HCT116 (cell line): ENCODE results near the gene FSD1. TPM values are rescaled to one million over a fixed set of nuclear protein-coding genes. Genes with fewer than 3 reads are reported as not detected.
"Not testable (repeated sequence)": the region's sequence is repeated elsewhere in the genome, so short reads cannot be mapped to it uniquely, and the experiment has no call there.

Source experiments
- ATAC-seq: fragments of 200-7000 bp; cut with Tn5 transposase; 2 replicates; pipeline ENCODE4 v1.9.1; 2020; ENCODE audit warnings: mild to moderate bottlenecking, moderate library complexity
- BruUV-seq: library from RNA; stranded (reverse); fragments of 400-500 nt; replicated peaks from 2 replicates; lab custom pipeline; 2021; lab: Mats Ljungman, UMichigan
- CTCF ChIA-PET: fragments of 300-600 bp; sonication (Branson Sonifier 250); formaldehyde crosslinking; loops from one replicate; lab custom pipeline; 2021; ENCODE audit warnings: antibody characterized with exemption; lab: Charles Lee
- POLR2A ChIA-PET: fragments of 300-600, 350-600 bp; sonication (Branson Sonifier 250); formaldehyde crosslinking; loops from one replicate; lab custom pipeline; 2021; ENCODE audit warnings: antibody characterized with exemption; lab: Charles Lee
- RAD21 ChIA-PET, 2 experiments: fragments of 300-600 bp; sonication (Branson Sonifier 250); formaldehyde crosslinking; loops; one replicate each; lab custom pipeline; 2023; ENCODE audit warnings: low total read pairs in 2 of 2; ENCODE audit not compliant: uncharacterized antibody in 2 of 2, unreplicated experiment in 2 of 2, low non-redundant PET in 1 of 2; lab: Charles Lee
- DNase-seq: peaks from one replicate; pipeline ENCODE4 v3.0.0-alpha.2; 2010; ENCODE audit warnings: low read depth, low spot score
- H2AFZ ChIP-seq: fragments of 200-600 bp; shearing (Covaris generic), sonication (generic); 2 replicates; pipeline ENCODE4 v1.6.1; 2017; ENCODE audit warnings: low read depth, mixed run types, mixed read lengths, antibody characterized with exemption, low read length; ENCODE audit not compliant: poor library complexity, severe bottlenecking
- H3K27ac ChIP-seq: 2 replicates; pipeline ENCODE4 v1.5.1; 2012; ENCODE audit warnings: low read depth, low read length
- H3K27me3 ChIP-seq: fragments of 200-600 bp; sonication (generic); 2 replicates; pipeline ENCODE4 v1.6.1; 2016; ENCODE audit warnings: mixed run types, low read length, mixed read lengths; ENCODE audit not compliant: insufficient read depth
- H3K36me3 ChIP-seq, 2 experiments: fragments of 200-500 bp in 1 of 2; fragments of 200-600 bp in 1 of 2; sonication (Bioruptor generic) in 1 of 2; sonication (generic) in 1 of 2; 2 replicates each; pipeline versions ENCODE4 v1.5.1 to v1.6.1; 2014 to 2016; ENCODE audit warnings: low read length in 2 of 2, inconsistent platforms in 1 of 2, mixed read lengths in 1 of 2, mixed run types in 1 of 2; ENCODE audit not compliant: insufficient read depth in 2 of 2, control insufficient read depth in 1 of 2
- H3K4me1 ChIP-seq, 2 experiments: fragments of 200-600 bp in 1 of 2; sonication (generic) in 1 of 2; 2 replicates each; pipeline versions ENCODE4 v1.5.1 to v1.6.1; 2012 to 2017; ENCODE audit warnings: low read length in 2 of 2, inconsistent platforms in 1 of 2, mild to moderate bottlenecking in 1 of 2, mixed read lengths in 1 of 2, mixed run types in 1 of 2, moderate library complexity in 1 of 2; ENCODE audit not compliant: insufficient read depth in 2 of 2, control insufficient read depth in 1 of 2
- H3K4me2 ChIP-seq: fragments of 200-600 bp; sonication (generic); 2 replicates; pipeline ENCODE4 v1.6.1; 2017; ENCODE audit warnings: mixed run types, low read length, mixed read lengths
- H3K4me3 ChIP-seq, 2 experiments: fragments of 200-600 bp in 1 of 2; sonication (generic) in 1 of 2; replicated peaks in 1 of 2; 2 replicates each; pipeline ENCODE4 v1.5.1; 2011 to 2016; ENCODE audit warnings: low read length in 2 of 2, control low read depth in 1 of 2, low read depth in 1 of 2, mild to moderate bottlenecking in 1 of 2, mixed read lengths in 1 of 2, mixed run types in 1 of 2
- H3K79me2 ChIP-seq: fragments of 200-600 bp; sonication (generic); 2 replicates; pipeline ENCODE4 v1.6.1; 2017; ENCODE audit warnings: mild to moderate bottlenecking, mixed run types, low read length, moderate library complexity, mixed read lengths; ENCODE audit not compliant: insufficient read depth
- H3K9ac ChIP-seq: fragments of 200-600 bp; sonication (generic); 2 replicates; pipeline ENCODE4 v1.6.1; 2016; ENCODE audit warnings: low read length, mixed read lengths
- H3K9me2 ChIP-seq: fragments of 200-600 bp; sonication (generic), shearing (Covaris generic); 2 replicates; pipeline ENCODE4 v1.6.1; 2017; ENCODE audit warnings: mixed run types, mild to moderate bottlenecking, moderate library complexity; ENCODE audit not compliant: insufficient read depth
- H3K9me3 ChIP-seq, 2 experiments: fragments of 200-500 bp in 1 of 2; fragments of 200-600 bp in 1 of 2; sonication (Bioruptor generic) in 1 of 2; sonication (generic) in 1 of 2; 2 replicates each; pipeline ENCODE4 v1.6.1; 2014 to 2017; ENCODE audit warnings: low read length in 2 of 2, mixed read lengths in 2 of 2, inconsistent platforms in 1 of 2, low read depth in 1 of 2, mild to moderate bottlenecking in 1 of 2, mixed run types in 1 of 2, moderate library complexity in 1 of 2; ENCODE audit not compliant: control insufficient read depth in 1 of 2, insufficient read depth in 1 of 2
- H4K20me1 ChIP-seq: fragments of 200-600 bp; sonication (generic), shearing (Covaris generic); 2 replicates; pipeline ENCODE4 v1.6.1; 2017; ENCODE audit warnings: mixed run types, mild to moderate bottlenecking, moderate library complexity; ENCODE audit not compliant: insufficient read depth
- CEBPB ChIP-seq: IDR thresholded peaks from 2 replicates; pipeline ENCODE4 v1.6.1; 2012; ENCODE audit warnings: low read depth
- EGR1 ChIP-seq: IDR thresholded peaks from 2 replicates; pipeline ENCODE4 v1.6.1; 2012; ENCODE audit warnings: low read depth
- JUND ChIP-seq: IDR thresholded peaks from 2 replicates; pipeline ENCODE4 v1.6.1; 2012
- POLR2A ChIP-seq: IDR thresholded peaks from 2 replicates; pipeline ENCODE4 v1.7.0; 2011; ENCODE audit warnings: borderline replicate concordance; ENCODE audit not compliant: insufficient read depth, insufficient read length; ENCODE audit errors: extremely low read depth
- POLR2AphosphoS5 ChIP-seq: IDR thresholded peaks from 2 replicates; pipeline ENCODE4 v1.6.1; 2011; ENCODE audit warnings: mild to moderate bottlenecking, low read depth, low read length, moderate library complexity
- RAD21 ChIP-seq: IDR thresholded peaks from 2 replicates; pipeline ENCODE4 v1.6.1; 2012; ENCODE audit warnings: low read depth, mild to moderate bottlenecking
- SIN3A ChIP-seq: IDR thresholded peaks from 2 replicates; pipeline ENCODE4 v1.6.1; 2012; ENCODE audit warnings: low read depth
- SP1 ChIP-seq: IDR thresholded peaks from 2 replicates; pipeline ENCODE4 v1.6.1; 2012; ENCODE audit warnings: low read depth
- SRF ChIP-seq: IDR thresholded peaks from 2 replicates; pipeline ENCODE4 v1.6.1; 2012; ENCODE audit warnings: low read depth
- YY1 ChIP-seq: IDR thresholded peaks from 2 replicates; pipeline ENCODE4 v1.6.1; 2011; ENCODE audit warnings: low read length, low read depth, moderate library complexity, mild to moderate bottlenecking; ENCODE audit not compliant: insufficient replicate concordance; ENCODE audit errors: extremely low read depth
- ZFX ChIP-seq: fragments of 450-650 bp; IDR thresholded peaks from 2 replicates; pipeline ENCODE4 v1.6.1; 2017
- ZNF274 ChIP-seq: fragments of 200-500 bp; sonication (Bioruptor generic); IDR thresholded peaks from 2 replicates; pipeline ENCODE4 v1.6.1; 2014; ENCODE audit warnings: mild to moderate bottlenecking, low read depth, low read length, inconsistent platforms
- intact Hi-C: fragments of 100-400 bp; cut with micrococcal nuclease; formaldehyde crosslinking; loops from 2 replicates; pipeline ENCODE4 v1.10.0; 2022
- total RNA-seq: library from RNA; stranded (reverse); gene quantifications from one replicate; pipeline ENCODE4 v1.2.1, GENCODE V29; 2021; ENCODE audit not compliant: unreplicated experiment
- TF ChIP-seq, protein P1 (sequence below): IDR thresholded peaks from 2 replicates; pipeline ENCODE4 v1.6.1; 2012; ENCODE audit warnings: low read depth
- TF ChIP-seq, protein P2 (sequence below): IDR thresholded peaks from 2 replicates; pipeline ENCODE4 v1.6.1; 2012

FSD1 gene
- total RNA-seq, 1 experiment from 2014 or later, result 20.1 TPM

DNA sequence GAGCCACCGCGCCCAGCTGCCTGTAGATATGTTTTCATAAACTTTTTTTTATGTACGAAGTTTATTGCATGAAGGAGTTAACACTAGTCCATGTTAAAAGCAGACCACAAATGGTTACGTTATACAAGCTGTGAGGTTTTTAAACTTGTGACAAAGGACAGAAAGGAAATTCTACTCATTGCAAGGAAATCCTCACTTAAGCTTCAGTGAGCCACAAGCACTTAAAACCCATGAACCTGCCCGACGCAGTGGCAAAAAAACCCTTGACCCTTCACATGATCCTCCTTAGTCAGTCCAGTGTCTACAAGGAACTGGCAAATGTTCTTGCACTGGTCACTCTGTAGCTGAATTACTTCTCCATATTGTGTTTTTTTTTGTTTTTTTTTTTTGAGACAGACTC lies 43.1 kb downstream of the FSD1 start:
- Histone ChIP-seq H3K4me2 (no peak overlapping the region), H3K27ac (no peak overlapping the region), H3K9ac (no peak overlapping the region), H2AFZ (no peak overlapping the region), H3K79me2 (no peaks in the 10 kb centered on the region; the same call in 1 of the 2 replicates), H3K4me3 (no peak overlapping the region), H4K20me1 (no peaks in the 10 kb centered on the region), H3K36me3 (peaks cover 0 to 5% of the 10 kb centered on the region in 2 experiments; a peak in 2 of 4 replicates), H3K9me2 (no peaks in the 10 kb centered on the region), H3K4me1 (peaks cover 4 to 11% of the 10 kb centered on the region in 2 experiments; a peak in 3 of 4 replicates), H3K9me3 (no peaks in the 10 kb centered on the region), H3K27me3 (no peaks in the 10 kb centered on the region)
- intact Hi-C loops, result no loop called here
- POLR2A ChIA-PET, result no interaction called here
- CTCF ChIA-PET, result interaction anchor here (1.5 kb wide), 1 partner anchor 80 kb away, joined by 4 read pairs; no protein-coding TSS in a partner anchor
- DNase-seq (no peak), ATAC-seq (no peak)
- no TSS peak for BruUV-seq
- no peak for TF ChIP-seq EGR1
- TF ChIP-seq SRF, result no peak
- TF ChIP-seq, protein P1, sequence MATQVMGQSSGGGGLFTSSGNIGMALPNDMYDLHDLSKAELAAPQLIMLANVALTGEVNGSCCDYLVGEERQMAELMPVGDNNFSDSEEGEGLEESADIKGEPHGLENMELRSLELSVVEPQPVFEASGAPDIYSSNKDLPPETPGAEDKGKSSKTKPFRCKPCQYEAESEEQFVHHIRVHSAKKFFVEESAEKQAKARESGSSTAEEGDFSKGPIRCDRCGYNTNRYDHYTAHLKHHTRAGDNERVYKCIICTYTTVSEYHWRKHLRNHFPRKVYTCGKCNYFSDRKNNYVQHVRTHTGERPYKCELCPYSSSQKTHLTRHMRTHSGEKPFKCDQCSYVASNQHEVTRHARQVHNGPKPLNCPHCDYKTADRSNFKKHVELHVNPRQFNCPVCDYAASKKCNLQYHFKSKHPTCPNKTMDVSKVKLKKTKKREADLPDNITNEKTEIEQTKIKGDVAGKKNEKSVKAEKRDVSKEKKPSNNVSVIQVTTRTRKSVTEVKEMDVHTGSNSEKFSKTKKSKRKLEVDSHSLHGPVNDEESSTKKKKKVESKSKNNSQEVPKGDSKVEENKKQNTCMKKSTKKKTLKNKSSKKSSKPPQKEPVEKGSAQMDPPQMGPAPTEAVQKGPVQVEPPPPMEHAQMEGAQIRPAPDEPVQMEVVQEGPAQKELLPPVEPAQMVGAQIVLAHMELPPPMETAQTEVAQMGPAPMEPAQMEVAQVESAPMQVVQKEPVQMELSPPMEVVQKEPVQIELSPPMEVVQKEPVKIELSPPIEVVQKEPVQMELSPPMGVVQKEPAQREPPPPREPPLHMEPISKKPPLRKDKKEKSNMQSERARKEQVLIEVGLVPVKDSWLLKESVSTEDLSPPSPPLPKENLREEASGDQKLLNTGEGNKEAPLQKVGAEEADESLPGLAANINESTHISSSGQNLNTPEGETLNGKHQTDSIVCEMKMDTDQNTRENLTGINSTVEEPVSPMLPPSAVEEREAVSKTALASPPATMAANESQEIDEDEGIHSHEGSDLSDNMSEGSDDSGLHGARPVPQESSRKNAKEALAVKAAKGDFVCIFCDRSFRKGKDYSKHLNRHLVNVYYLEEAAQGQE, result no peak
- TF ChIP-seq YY1, result no peak
- TF ChIP-seq RAD21, result no peak
- no peak for TF ChIP-seq POLR2AphosphoS5
- no peak for TF ChIP-seq ZNF274
- TF ChIP-seq CEBPB, result no peak
- TF ChIP-seq POLR2A, result no peak
- TF ChIP-seq SIN3A, result no peak
- no peak for TF ChIP-seq JUND
- TF ChIP-seq SP1, result no peak
- TF ChIP-seq, protein P2, sequence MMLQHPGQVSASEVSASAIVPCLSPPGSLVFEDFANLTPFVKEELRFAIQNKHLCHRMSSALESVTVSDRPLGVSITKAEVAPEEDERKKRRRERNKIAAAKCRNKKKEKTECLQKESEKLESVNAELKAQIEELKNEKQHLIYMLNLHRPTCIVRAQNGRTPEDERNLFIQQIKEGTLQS, result no peak
- no peak for TF ChIP-seq ZFX
- RAD21 ChIA-PET, result interaction anchor here in 1 of 2 experiments (0.7 kb wide), 1 partner anchor 28 kb away, joined by 4 read pairs; no protein-coding TSS in a partner anchor

DNA sequence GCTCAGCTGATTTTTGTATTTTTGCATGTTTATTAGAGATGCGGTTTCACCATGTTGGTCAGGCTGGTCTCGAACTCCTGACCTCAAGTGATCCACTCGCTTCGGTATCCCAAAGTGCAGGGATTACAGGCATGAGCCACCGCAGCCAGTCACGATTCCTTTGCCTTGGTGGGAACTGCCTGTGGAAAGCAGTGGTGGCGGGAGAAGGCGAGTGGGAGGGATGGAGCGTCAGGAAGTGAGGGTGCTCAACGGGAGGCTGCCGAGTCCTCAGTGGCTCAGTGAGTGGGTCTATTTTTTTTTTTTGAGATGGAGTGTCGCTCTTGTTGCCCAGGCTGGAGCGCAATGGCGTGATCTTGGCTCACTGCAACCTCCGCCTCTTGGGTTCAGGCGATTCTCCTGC lies 44.8 kb downstream of the FSD1 start:
- H3K9me3 ChIP-seq, H4K20me1 ChIP-seq, BruUV-seq, H3K9me2 ChIP-seq, ATAC-seq, H3K79me2 ChIP-seq, H3K36me3 ChIP-seq, H2AFZ ChIP-seq, H3K27me3 ChIP-seq, intact Hi-C loops, H3K4me1 ChIP-seq, CTCF ChIA-PET, DNase-seq, H3K27ac ChIP-seq, H3K9ac ChIP-seq, H3K4me2 ChIP-seq, H3K4me3 ChIP-seq: not testable (repeated sequence)
- ChIA-PET POLR2A (interaction anchor here (1.7 kb wide), 1 partner anchor 10 kb away, joined by 3 read pairs; no protein-coding TSS in a partner anchor), RAD21 (interaction anchor here in 1 of 2 experiments (0.7 kb wide), 1 partner anchor 83 kb away, joined by 3 read pairs; no protein-coding TSS in a partner anchor)
